Body of pancreas (tissue), 4 donors: Measurements from ENCODE around the gene ZNF532.

ENCODE experiments used
- CTCF ChIP-seq, 7 experiments: fragments of 450-650 bp in 4 of 7; fragments of 200-600 bp in 3 of 7; sonication (generic) in 3 of 7; IDR thresholded peaks; one replicate each; pipeline ENCODE4 v1.5.1; 2016 to 2019; ENCODE audit warnings: antibody characterized with exemption in 7 of 7
- POLR2A ChIP-seq, 3 donors: fragments of 450-650 bp; IDR thresholded peaks; one replicate each; pipeline ENCODE4 v1.6.1; 2016; ENCODE audit warnings: antibody characterized with exemption in 3 of 3, mild to moderate bottlenecking in 2 of 3

- TF ChIP-seq CTCF (IDR thresholded peaks at IDR 0.05) (no peak), POLR2A (IDR thresholded peaks at IDR 0.05) (no peak)
Measured at GRCh38 chr18:58975781-58976180, 111.1 kb downstream of the ZNF532 start.
